ENCODE measurements around the gene COMMD6. TPM values are rescaled to one million over a fixed set of nuclear protein-coding genes. Genes with fewer than 3 reads are reported as not detected.

Gene COMMD6
- total RNA-seq, 3 donors from 2014 or later = 72.8 to 82.5 (median 74.3) TPM

GRCh38 chr13:75482820-75483079 is 54.9 kb downstream of the COMMD6 start:
- Mint-ChIP-seq H3K36me3 (ENCODE audit: insufficient read depth) (no peaks in the 10 kb centered on the region), H3K9me3 (no peaks in the 10 kb centered on the region), H3K4me1 (ENCODE audit: low read depth) (peaks cover 19% of the 10 kb centered on the region), H3K4me3 (peak overlapping the region; percentile 93), H3K27me3 (ENCODE audit: low read depth) (peaks cover 66% of the 10 kb centered on the region)
- ATAC-seq (no peak), DNase-seq (no peak)

- Mint-ChIP-seq H3K4me3 (peak within 1 kb of the TSS; percentile 93), H3K36me3 (ENCODE audit: insufficient read depth) (no peaks in the 10 kb centered on the region), H3K27me3 (ENCODE audit: low read depth) (peaks cover 63% of the 10 kb centered on the region), H3K4me1 (ENCODE audit: low read depth) (peaks cover 19% of the 10 kb centered on the region), H3K9me3 (no peaks in the 10 kb centered on the region)
- ATAC-seq (peak; percentile 60 to 63), DNase-seq (peak; percentile 37)
Observed at GRCh38 chr13:75482070-75482819, 55.4 kb downstream of the COMMD6 start, which contains the start of gene TBC1D4. Gene TBC1D4 (minus strand): TSS chr13:75482169. CDS start chr13:75481767, 402 bp downstream.

- Mint-ChIP-seq H3K36me3 (ENCODE audit: insufficient read depth) (no peaks in the 10 kb centered on the region), H3K9me3 (no peaks in the 10 kb centered on the region), H3K4me3 (peak overlapping the region; percentile 93), H3K27me3 (ENCODE audit: low read depth) (peaks cover 66% of the 10 kb centered on the region), H3K4me1 (ENCODE audit: low read depth) (peaks cover 18% of the 10 kb centered on the region)
- DNase-seq (no peak), ATAC-seq (peak; percentile 53 to 61)
Observed at GRCh38 chr13:75481176-75482069, 56.2 kb downstream of the COMMD6 start.

- H3K4me1 Mint-ChIP-seq (ENCODE audit: low read depth) = peaks cover 15% of the 10 kb centered on the region
- no peaks in the 10 kb centered on the region for H3K9me3 Mint-ChIP-seq
- DNase-seq (peak; percentile 5), ATAC-seq (peak in 1 of 2 donors; percentile 8)
- peaks cover 64% of the 10 kb centered on the region for H3K27me3 Mint-ChIP-seq (ENCODE audit: low read depth)
- no peaks in the 10 kb centered on the region for H3K36me3 Mint-ChIP-seq (ENCODE audit: insufficient read depth)
- H3K4me3 Mint-ChIP-seq = peak overlapping the region; percentile 79
Observed at GRCh38 chr13:75480671-75481175, 56.9 kb downstream of the COMMD6 start.

GRCh38 chr13:75479102-75479740 is 58.4 kb downstream of the COMMD6 start:
- H3K27me3 Mint-ChIP-seq (ENCODE audit: low read depth) = peaks cover 51% of the 10 kb centered on the region
- H3K4me3 Mint-ChIP-seq = no peak overlapping the region
- H3K9me3 Mint-ChIP-seq = no peaks in the 10 kb centered on the region
- DNase-seq (no peak), ATAC-seq (no peak)
- peaks cover 10% of the 10 kb centered on the region for H3K4me1 Mint-ChIP-seq (ENCODE audit: low read depth)
- H3K36me3 Mint-ChIP-seq (ENCODE audit: insufficient read depth) = no peaks in the 10 kb centered on the region

GRCh38 chr13:75478659-75479058 is 59.0 kb downstream of the COMMD6 start:
- Mint-ChIP-seq H3K27me3 (ENCODE audit: low read depth) (peaks cover 45% of the 10 kb centered on the region), H3K4me1 (ENCODE audit: low read depth) (peaks cover 10% of the 10 kb centered on the region), H3K4me3 (no peak overlapping the region), H3K9me3 (no peaks in the 10 kb centered on the region), H3K36me3 (ENCODE audit: insufficient read depth) (no peaks in the 10 kb centered on the region)
- ATAC-seq = no peak
- DNase-seq = no peak

Other genes with a start within 250 kb of the COMMD6 start
- 10 to 100 TPM; 25.1 to 35.1 (median 30.0) TPM for gene TBC1D4, start 55.7 kb downstream of the COMMD6 start, total RNA-seq
- 10 to 100 TPM; 48.7 to 56.6 (median 51.9) TPM for gene UCHL3, start 11.9 kb upstream of the COMMD6 start, total RNA-seq
- 1 to 10 TPM; 4.2 to 5.9 (median 4.3) TPM for gene LMO7, start 98.5 kb upstream of the COMMD6 start, total RNA-seq